K562 (cell line): ENCODE data around the gene KLHL22. TPM values are rescaled to one million over a fixed set of nuclear protein-coding genes. Genes with fewer than 3 reads are reported as not detected.
A peak's percentile ranks its signal among the peaks of the same experiment; 100 is the strongest.

Source experiments
- CEBPG ChIP-seq, 3 experiments: fragments of 200-800 bp in 1 of 3; sonication (Bioruptor generic) in 1 of 3; sonication (generic) in 1 of 3; formaldehyde crosslinking in 1 of 3; IDR thresholded peaks in 2 of 3; conservative IDR thresholded peaks in 1 of 3; 2 replicates each; pipeline versions ENCODE4 v1.6.1 to v1.8.0; 2016 to 2022; ENCODE audit warnings: missing compliant biosample characterization in 2 of 3, missing genetic modification characterization in 2 of 3, mild to moderate bottlenecking in 1 of 3, missing genetic modification reagents in 1 of 3
- E2F5 ChIP-seq: sonication (generic); formaldehyde crosslinking; IDR thresholded peaks from 2 replicates; pipeline ENCODE4 v1.8.0; 2022; ENCODE audit warnings: mild to moderate bottlenecking, missing genetic modification reagents
- ELK1 ChIP-seq: sonication (generic); formaldehyde crosslinking; IDR thresholded peaks from 2 replicates; pipeline ENCODE4 v1.8.1; 2022; ENCODE audit warnings: missing genetic modification reagents
- GTF2A2 ChIP-seq: IDR thresholded peaks from 2 replicates; pipeline ENCODE4 v1.6.1; 2016; ENCODE audit warnings: mild to moderate bottlenecking, missing genetic modification characterization, missing compliant biosample characterization
- MBD1 ChIP-seq: fragments of 250-450 bp; sonication (Bioruptor Pico); IDR thresholded peaks from 2 replicates; pipeline ENCODE4 v1.8.0; 2022; ENCODE audit warnings: inconsistent platforms
- POLR2H ChIP-seq: IDR thresholded peaks from 2 replicates; pipeline ENCODE4 v1.6.1; 2016; ENCODE audit warnings: missing genetic modification characterization, low read depth, mild to moderate bottlenecking, control low read depth, missing compliant biosample characterization, moderate library complexity
- SMAD3 ChIP-seq: fragments of 450-650 bp; formaldehyde crosslinking; conservative IDR thresholded peaks from 2 replicates; pipeline ENCODE4 v1.4.0; 2020; ENCODE audit warnings: mild to moderate bottlenecking
- TFAP4 ChIP-seq: sonication (generic); formaldehyde crosslinking; IDR thresholded peaks from 2 replicates; pipeline ENCODE4 v1.8.0; 2022; ENCODE audit warnings: missing genetic modification reagents, mild to moderate bottlenecking, moderate library complexity, borderline replicate concordance
- WHSC1 ChIP-seq: IDR thresholded peaks from one replicate; pipeline ENCODE4 v1.6.1; 2012; ENCODE audit warnings: low read length, control low read depth, inconsistent platforms
- ZC3H8 ChIP-seq: fragments of 450-650 bp; IDR thresholded peaks from 2 replicates; pipeline ENCODE4 v1.6.1; 2017
- ZNF586 ChIP-seq: fragments of 450-650 bp; formaldehyde crosslinking; conservative IDR thresholded peaks from 2 replicates; pipeline ENCODE4 v1.4.0; 2020; ENCODE audit warnings: mild to moderate bottlenecking, moderate library complexity
- ZNF592 ChIP-seq: fragments of 450-650 bp; IDR thresholded peaks from 2 replicates; pipeline ENCODE4 v1.6.1; 2017; ENCODE audit warnings: antibody characterized with exemption, mild to moderate bottlenecking
- ZNF830 ChIP-seq: fragments of 250-450 bp; sonication (Bioruptor Pico); IDR thresholded peaks from 2 replicates; pipeline ENCODE4 v1.5.0; 2021; ENCODE audit warnings: mild to moderate bottlenecking
- polyA plus RNA-seq, 8 experiments: library from polyadenylated mRNA; depleted of rRNA in 4 of 8; stranded (reverse) in 5 of 8; unstranded in 3 of 8; fragments of >200 nt; fragmentation: Nextera tagmentation in 2 of 8; fragmentation: Illumina TruSeq in 1 of 8; extraction: Ambion mirVana in 2 of 8; extraction: Trizol in 1 of 8; gene quantifications; 2 replicates each; pipeline versions ENCODE4 v1.2.1 to v1.2.3, GENCODE V29; 2011 to 2014; ENCODE audit warnings: inconsistent platforms in 1 of 8, missing spikeins in 1 of 8
- total RNA-seq, 7 experiments: library from RNA; depleted of rRNA in 6 of 7; stranded (reverse); fragments of >200 nt in 6 of 7; fragmentation: Illumina TruSeq in 2 of 7; extraction: Trizol in 2 of 7; gene quantifications; 2 replicates each; pipeline versions ENCODE4 v1.2.1 to v1.2.3, GENCODE V29; 2011 to 2021; ENCODE audit warnings: low replicate concordance in 1 of 7
- TF ChIP-seq, protein P1 (sequence below): fragments of 250-450 bp; sonication (Bioruptor Pico); IDR thresholded peaks from 2 replicates; pipeline ENCODE4 v1.5.0; 2021
- TF ChIP-seq, protein P2 (sequence below): fragments of 450-650 bp; IDR thresholded peaks from 2 replicates; pipeline ENCODE4 v1.6.1; 2017; ENCODE audit warnings: mild to moderate bottlenecking, moderate library complexity

KLHL22 gene
- total and polyA plus RNA-seq, 9 of the 15 experiments (the other 6 are each of a cell fraction or from before 2014, with no cell fraction given): 1.3 to 25.6 (median 15.2) TPM

DNA sequence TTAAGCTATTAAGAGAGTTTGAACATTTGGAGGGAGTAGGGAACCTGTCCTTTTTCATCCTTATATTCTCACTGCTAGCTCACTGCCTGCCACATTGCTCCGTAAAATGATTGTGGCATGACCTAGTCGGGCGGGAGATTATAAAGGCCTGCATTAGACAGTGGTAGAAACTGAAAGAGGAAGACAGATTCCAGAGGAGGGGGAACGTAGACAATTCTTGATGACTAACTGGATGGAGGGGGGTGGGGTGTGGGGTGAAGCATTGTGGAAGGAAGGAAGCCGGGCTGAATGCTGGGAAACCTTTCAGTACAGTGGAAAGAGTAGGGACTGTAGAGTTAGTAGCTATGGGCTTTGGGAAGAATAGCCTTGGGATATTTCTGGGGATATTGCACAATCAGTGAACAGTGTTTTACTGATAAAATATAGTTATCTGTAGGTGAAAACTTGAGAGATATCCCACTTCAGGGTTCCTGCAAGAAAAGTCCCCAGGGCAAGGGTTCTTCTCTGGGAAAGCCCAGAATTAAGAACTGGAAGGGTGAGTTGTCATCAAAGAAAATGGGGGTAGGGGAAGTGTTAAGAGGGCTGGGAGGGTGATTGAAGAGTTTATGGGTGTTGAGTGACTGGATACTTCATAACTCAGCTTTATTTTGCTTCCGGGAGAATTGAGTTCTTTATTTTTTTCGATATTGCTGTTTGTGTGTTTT is 13.9 kb upstream of the KLHL22 start (continued):
- TF ChIP-seq MBD1 (CRISPR knock-in tag): no peak
- no peak for TF ChIP-seq CEBPG (CRISPR knock-in tag; IDR thresholded peaks at IDR 0.05)
- TF ChIP-seq CEBPG (tag; conservative IDR thresholded peaks at IDR 0.05 in 1 of 2, IDR thresholded peaks at IDR 0.05 in 1 of 2): peak in 1 of 2 experiments; percentile 100; a peak in 2 of 4 replicates
- TF ChIP-seq WHSC1: no peak
- no peak for TF ChIP-seq TFAP4 (CRISPR knock-in tag)
- no peak for TF ChIP-seq GTF2A2 (tag)
- TF ChIP-seq ZC3H8: no peak
- TF ChIP-seq ELK1 (CRISPR knock-in tag): no peak
- TF ChIP-seq ZNF586 (CRISPR knock-in tag): no peak
- no peak for TF ChIP-seq SMAD3 (CRISPR knock-in tag)
- TF ChIP-seq, protein P1, sequence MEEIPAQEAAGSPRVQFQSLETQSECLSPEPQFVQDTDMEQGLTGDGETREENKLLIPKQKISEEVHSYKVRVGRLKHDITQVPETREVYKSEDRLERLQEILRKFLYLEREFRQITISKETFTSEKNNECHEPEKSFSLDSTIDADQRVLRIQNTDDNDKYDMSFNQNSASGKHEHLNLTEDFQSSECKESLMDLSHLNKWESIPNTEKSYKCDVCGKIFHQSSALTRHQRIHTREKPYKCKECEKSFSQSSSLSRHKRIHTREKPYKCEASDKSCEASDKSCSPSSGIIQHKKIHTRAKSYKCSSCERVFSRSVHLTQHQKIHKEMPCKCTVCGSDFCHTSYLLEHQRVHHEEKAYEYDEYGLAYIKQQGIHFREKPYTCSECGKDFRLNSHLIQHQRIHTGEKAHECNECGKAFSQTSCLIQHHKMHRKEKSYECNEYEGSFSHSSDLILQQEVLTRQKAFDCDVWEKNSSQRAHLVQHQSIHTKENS: no peak
- no peak for TF ChIP-seq ZNF830 (CRISPR knock-in tag)
- TF ChIP-seq E2F5 (CRISPR knock-in tag): no peak; the same call in 1 of the 2 replicates
- TF ChIP-seq, protein P2, sequence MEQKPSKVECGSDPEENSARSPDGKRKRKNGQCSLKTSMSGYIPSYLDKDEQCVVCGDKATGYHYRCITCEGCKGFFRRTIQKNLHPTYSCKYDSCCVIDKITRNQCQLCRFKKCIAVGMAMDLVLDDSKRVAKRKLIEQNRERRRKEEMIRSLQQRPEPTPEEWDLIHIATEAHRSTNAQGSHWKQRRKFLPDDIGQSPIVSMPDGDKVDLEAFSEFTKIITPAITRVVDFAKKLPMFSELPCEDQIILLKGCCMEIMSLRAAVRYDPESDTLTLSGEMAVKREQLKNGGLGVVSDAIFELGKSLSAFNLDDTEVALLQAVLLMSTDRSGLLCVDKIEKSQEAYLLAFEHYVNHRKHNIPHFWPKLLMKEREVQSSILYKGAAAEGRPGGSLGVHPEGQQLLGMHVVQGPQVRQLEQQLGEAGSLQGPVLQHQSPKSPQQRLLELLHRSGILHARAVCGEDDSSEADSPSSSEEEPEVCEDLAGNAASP: no peak
- TF ChIP-seq POLR2H (tag): no peak
- TF ChIP-seq ZNF592: no peak
